NT2/D1 (cell line): Measurements from ENCODE around the gene DRP2.
"Not testable (repeated sequence)": the region's sequence is repeated elsewhere in the genome, so short reads cannot be mapped to it uniquely, and the experiment has no call there.

Source experiments
- DNase-seq: peaks from one replicate; pipeline ENCODE4 v3.0.0-alpha.2; 2011; ENCODE audit warnings: low read depth, low spot score
- H3K27me3 ChIP-seq: 2 replicates; pipeline ENCODE4 v1.6.0; 2011; ENCODE audit warnings: mild to moderate bottlenecking; ENCODE audit not compliant: insufficient read length, insufficient read depth
- H3K36me3 ChIP-seq: 2 replicates; pipeline ENCODE4 v1.6.1; 2011; ENCODE audit warnings: mild to moderate bottlenecking, low read length, mixed read lengths; ENCODE audit not compliant: insufficient read depth, insufficient read length
- H3K4me1 ChIP-seq: 2 replicates; pipeline ENCODE4 v1.5.1; 2011; ENCODE audit not compliant: insufficient read depth, insufficient read length
- H3K4me3 ChIP-seq: 2 replicates; pipeline ENCODE4 v1.5.1; 2011; ENCODE audit warnings: low read depth; ENCODE audit not compliant: insufficient read length
- H3K9ac ChIP-seq: 2 replicates; pipeline ENCODE4 v1.6.0; 2011; ENCODE audit warnings: low read depth; ENCODE audit not compliant: insufficient read length
- H3K9me3 ChIP-seq: 2 replicates; pipeline ENCODE4 v1.5.1; 2011; ENCODE audit warnings: mild to moderate bottlenecking, low read length; ENCODE audit not compliant: insufficient read depth
- SUZ12 ChIP-seq: IDR thresholded peaks from 2 replicates; pipeline ENCODE4 v1.6.1; 2011; ENCODE audit not compliant: insufficient read length, insufficient read depth; ENCODE audit errors: extremely low read depth
- YY1 ChIP-seq: IDR thresholded peaks from 2 replicates; pipeline ENCODE4 v1.6.1; 2011; ENCODE audit not compliant: insufficient read length, insufficient read depth
- ZNF274 ChIP-seq: IDR thresholded peaks from 2 replicates; pipeline ENCODE4 v1.6.1; 2011; ENCODE audit warnings: mild to moderate bottlenecking, low read depth, low read length

Gene DRP2

GRCh38 chrX:101276238-101276637, 56.7 kb downstream of the DRP2 start:
- no peak for TF ChIP-seq SUZ12
- no peak for TF ChIP-seq ZNF274
- no peak for TF ChIP-seq YY1
- H3K4me3 ChIP-seq: no peak overlapping the region
- H3K9me3 ChIP-seq: no peaks in the 10 kb centered on the region
- no peaks in the 10 kb centered on the region for H3K27me3 ChIP-seq
- DNase-seq: no peak
- no peaks in the 10 kb centered on the region for H3K36me3 ChIP-seq
- H3K4me1 ChIP-seq: no peaks in the 10 kb centered on the region
- no peak overlapping the region for H3K9ac ChIP-seq

GRCh38 chrX:101287402-101287801, 67.8 kb downstream of the DRP2 start:
- H3K4me3 ChIP-seq: no peak overlapping the region
- H3K9me3 ChIP-seq: no peaks in the 10 kb centered on the region
- DNase-seq: peak; percentile 20
- no peaks in the 10 kb centered on the region for H3K4me1 ChIP-seq
- H3K27me3 ChIP-seq: peaks cover 7% of the 10 kb centered on the region
- no peaks in the 10 kb centered on the region for H3K36me3 ChIP-seq
- TF ChIP-seq YY1 (no peak), SUZ12 (no peak), ZNF274 (no peak)
- H3K9ac ChIP-seq: no peak overlapping the region

GRCh38 chrX:101290957-101291603, 71.5 kb downstream of the DRP2 start, which contains the start of gene TAF7L:
Gene TAF7L, minus strand, starts transcription at chrX:101291334. Its CDS starts 3,791 bp downstream, at chrX:101287543.
- DNase-seq: no peak
- Histone ChIP-seq H3K9me3 (no peaks in the 10 kb centered on the region), H3K4me3 (peak within 1 kb of the TSS; percentile 3), H3K27me3 (peaks cover 7% of the 10 kb centered on the region), H3K4me1 (no peaks in the 10 kb centered on the region), H3K36me3 (no peaks in the 10 kb centered on the region), H3K9ac (no peak within 1 kb of the TSS)
- TF ChIP-seq YY1 (no peak), ZNF274 (no peak), SUZ12 (no peak)

GRCh38 chrX:101295603-101296002, 76.0 kb downstream of the DRP2 start:
- not testable (repeated sequence) for H3K36me3 ChIP-seq, DNase-seq, H3K9ac ChIP-seq, H3K9me3 ChIP-seq, H3K4me1 ChIP-seq, H3K27me3 ChIP-seq, H3K4me3 ChIP-seq

- Histone ChIP-seq H3K27me3 (no peaks in the 10 kb centered on the region), H3K4me3 (no peak overlapping the region), H3K9me3 (no peaks in the 10 kb centered on the region), H3K9ac (no peak overlapping the region), H3K36me3 (no peaks in the 10 kb centered on the region), H3K4me1 (no peaks in the 10 kb centered on the region)
- no peak for DNase-seq
- no peak for TF ChIP-seq ZNF274
- TF ChIP-seq SUZ12: no peak
- TF ChIP-seq YY1: no peak
Measured at GRCh38 chrX:101303790-101304189, 84.2 kb downstream of the DRP2 start.
